Fibroblast of lung (primary cell): ENCODE data around the gene STARD10. TPM values are rescaled to one million over a fixed set of nuclear protein-coding genes. Genes with fewer than 3 reads are reported as not detected.

Source experiments
- DNase-seq, 2 donors: peaks; one replicate each; pipeline versions ENCODE4 v3.0.0 to v3.0.0-alpha.2; 2010; ENCODE audit warnings: low read depth in 2 of 2
- H2AFZ ChIP-seq: 2 replicates; pipeline ENCODE4 v1.5.1; 2012; ENCODE audit warnings: low read length, control low read depth, inconsistent platforms
- H3K27ac ChIP-seq: 2 replicates; pipeline ENCODE4 v1.5.1; 2011; ENCODE audit warnings: low read length, control low read depth; ENCODE audit not compliant: insufficient read depth
- H3K27me3 ChIP-seq: 2 replicates; pipeline ENCODE4 v1.5.1; 2011; ENCODE audit warnings: mild to moderate bottlenecking, low read length; ENCODE audit not compliant: control insufficient read depth, insufficient read depth
- H3K36me3 ChIP-seq: 2 replicates; pipeline ENCODE4 v1.5.1; 2011; ENCODE audit warnings: low read length; ENCODE audit not compliant: control insufficient read depth, insufficient read depth
- H3K4me1 ChIP-seq: 2 replicates; pipeline ENCODE4 v1.5.1; 2011; ENCODE audit warnings: low read length; ENCODE audit not compliant: control insufficient read depth, insufficient read depth; ENCODE audit errors: extremely low read depth
- H3K4me2 ChIP-seq: 2 replicates; pipeline ENCODE4 v1.5.1; 2011; ENCODE audit warnings: low read length, control low read depth; ENCODE audit not compliant: insufficient read depth; ENCODE audit errors: extremely low read depth
- H3K4me3 ChIP-seq, 4 experiments: fragments of 200-600 bp in 1 of 4; sonication (generic) in 1 of 4; replicated peaks in 1 of 4; 2 replicates each; pipeline ENCODE4 v1.5.1; 2011 to 2016; ENCODE audit warnings: low read length in 4 of 4, low read depth in 3 of 4, mild to moderate bottlenecking in 3 of 4, control low read depth in 2 of 4, inconsistent platforms in 1 of 4, mixed read lengths in 1 of 4; ENCODE audit not compliant: insufficient read depth in 1 of 4; ENCODE audit errors: control extremely low read depth in 1 of 4
- H3K79me2 ChIP-seq: 2 replicates; pipeline ENCODE4 v1.5.1; 2012; ENCODE audit warnings: mild to moderate bottlenecking, low read length, inconsistent platforms; ENCODE audit not compliant: control insufficient read depth, insufficient read depth
- H3K9ac ChIP-seq: 2 replicates; pipeline ENCODE4 v1.5.1; 2011; ENCODE audit warnings: mild to moderate bottlenecking, low read length, control low read depth; ENCODE audit not compliant: insufficient read depth
- H3K9me3 ChIP-seq: 2 replicates; pipeline ENCODE4 v1.5.1; 2012; ENCODE audit warnings: low read depth, low read length; ENCODE audit not compliant: control insufficient read depth, insufficient read depth
- H4K20me1 ChIP-seq: 2 replicates; pipeline ENCODE4 v1.5.1; 2011; ENCODE audit warnings: low read length; ENCODE audit not compliant: control insufficient read depth, insufficient read depth; ENCODE audit errors: extremely low read depth
- CTCF ChIP-seq, 2 donors: IDR thresholded peaks in 1 of 2; conservative IDR thresholded peaks in 1 of 2; 1 replicate in 1 of 2; 2 replicates in 1 of 2; pipeline ENCODE4 v1.5.1; 2011 to 2012; ENCODE audit warnings: low read length in 2 of 2, control low read depth in 1 of 2, inconsistent platforms in 1 of 2, low read depth in 1 of 2, mild to moderate bottlenecking in 1 of 2
- EZH2 ChIP-seq: IDR thresholded peaks from 2 replicates; pipeline ENCODE4 v1.5.1; 2012; ENCODE audit warnings: low read length, control low read depth, mild to moderate bottlenecking; ENCODE audit errors: missing control alignments
- polyA plus RNA-seq, 2 donors: library from polyadenylated mRNA; depleted of rRNA in 1 of 2; stranded (reverse) in 1 of 2; unstranded in 1 of 2; fragments of >200 nt; gene quantifications; 2 replicates each; pipeline ENCODE4 v1.2.1, GENCODE V29; 2011 to 2012; ENCODE audit warnings: missing spikeins in 1 of 2
- total RNA-seq: library from RNA; depleted of rRNA; stranded (reverse); fragments of >200 nt; gene quantifications from 2 replicates; pipeline ENCODE4 v1.2.1, GENCODE V29; 2014

Gene STARD10
- total and polyA plus RNA-seq, 2 donors (not counting 1 experiment from before 2014, with no cell fraction given): 20.7 to 32.0 TPM

- Histone ChIP-seq H3K36me3 (no peaks in the 10 kb centered on the region), H3K27ac (peak overlapping the region; percentile 37), H3K4me2 (peak overlapping the region; percentile 40), H3K27me3 (no peaks in the 10 kb centered on the region), H3K9ac (no peak overlapping the region), H2AFZ (no peak overlapping the region), H3K9me3 (no peaks in the 10 kb centered on the region), H4K20me1 (no peaks in the 10 kb centered on the region), H3K4me1 (peaks cover 45% of the 10 kb centered on the region), H3K4me3 (no peak overlapping the region), H3K79me2 (peaks cover 14% of the 10 kb centered on the region)
- TF ChIP-seq CTCF (conservative IDR thresholded peaks at IDR 0.05 in 1 of 2, IDR thresholded peaks at IDR 0.05 in 1 of 2; ENCODE audit: low read depth in 1 of 2, low read length in 2 of 2) (no peak), EZH2 (no peak)
- peak in 1 of 2 donors; percentile 59 for DNase-seq
These were observed 55.4 kb downstream of the STARD10 start for GRCh38 chr11:72738199-72739141.

- H3K4me1 ChIP-seq: peaks cover 45% of the 10 kb centered on the region
- no peaks in the 10 kb centered on the region for H3K27me3 ChIP-seq
- H3K9ac ChIP-seq: no peak overlapping the region
- H3K27ac ChIP-seq: peak overlapping the region; percentile 75
- no peak overlapping the region for H3K4me3 ChIP-seq
- peaks cover 13% of the 10 kb centered on the region for H3K79me2 ChIP-seq
- H4K20me1 ChIP-seq: no peaks in the 10 kb centered on the region
- no peaks in the 10 kb centered on the region for H3K36me3 ChIP-seq
- no peak for DNase-seq
- no peak overlapping the region for H2AFZ ChIP-seq
- no peak overlapping the region for H3K4me2 ChIP-seq
- H3K9me3 ChIP-seq: no peaks in the 10 kb centered on the region
- TF ChIP-seq EZH2 (no peak), CTCF (conservative IDR thresholded peaks at IDR 0.05 in 1 of 2, IDR thresholded peaks at IDR 0.05 in 1 of 2; ENCODE audit: low read depth in 1 of 2, low read length in 2 of 2) (no peak)
These were observed 56.5 kb downstream of the STARD10 start for GRCh38 chr11:72737336-72737735.

- H3K9ac ChIP-seq: no peak overlapping the region
These were observed 57.3 kb downstream of the STARD10 start for GRCh38 chr11:72736452-72737069.

More at GRCh38 chr11:72736452-72737069, 57.3 kb downstream of the STARD10 start:
- no peaks in the 10 kb centered on the region for H4K20me1 ChIP-seq
- no peaks in the 10 kb centered on the region for H3K9me3 ChIP-seq
- H2AFZ ChIP-seq: no peak overlapping the region
- H3K36me3 ChIP-seq: no peaks in the 10 kb centered on the region
- TF ChIP-seq EZH2: no peak
- peak; percentile 31 to 39 for DNase-seq
- H3K27ac ChIP-seq: peak overlapping the region; percentile 75
- peaks cover 13% of the 10 kb centered on the region for H3K79me2 ChIP-seq
- H3K4me2 ChIP-seq: peak overlapping the region; percentile 37
- no peaks in the 10 kb centered on the region for H3K27me3 ChIP-seq
- H3K4me3 ChIP-seq: no peak overlapping the region
- H3K4me1 ChIP-seq: peaks cover 40% of the 10 kb centered on the region
